ENCODE measurements around the gene ACER2.

The ACER2 gene

GRCh38 chr9:19479874-19480273, 71.1 kb downstream of the ACER2 start:
- DNase-seq = no peak
- Histone ChIP-seq H3K27me3 (replicated peaks; ENCODE audit: control insufficient read depth, insufficient read depth, low read length, poor library complexity, severe bottlenecking) (no peaks in the 10 kb centered on the region), H3K4me1 (ENCODE audit: control insufficient read depth, insufficient read depth, low read length, poor library complexity, severe bottlenecking) (no peaks in the 10 kb centered on the region), H3K27ac (ENCODE audit: insufficient read depth, low read length, poor library complexity, severe bottlenecking) (no peak overlapping the region), H3K4me3 (ENCODE audit: insufficient read depth, low read depth, low read length, poor library complexity, severe bottlenecking) (no peak overlapping the region), H3K36me3 (ENCODE audit: control insufficient read depth, insufficient read depth, low read length) (no peaks in the 10 kb centered on the region), H3K9me3 (ENCODE audit: control insufficient read depth, low read length) (no peaks in the 10 kb centered on the region)

GRCh38 chr9:19480345-19480744, 71.5 kb downstream of the ACER2 start:
- Histone ChIP-seq H3K27me3 (replicated peaks; ENCODE audit: control insufficient read depth, insufficient read depth, low read length, poor library complexity, severe bottlenecking) (no peaks in the 10 kb centered on the region), H3K4me3 (ENCODE audit: insufficient read depth, low read depth, low read length, poor library complexity, severe bottlenecking) (no peak overlapping the region), H3K36me3 (ENCODE audit: control insufficient read depth, insufficient read depth, low read length) (no peaks in the 10 kb centered on the region), H3K27ac (ENCODE audit: insufficient read depth, low read length, poor library complexity, severe bottlenecking) (no peak overlapping the region), H3K4me1 (ENCODE audit: control insufficient read depth, insufficient read depth, low read length, poor library complexity, severe bottlenecking) (no peaks in the 10 kb centered on the region), H3K9me3 (ENCODE audit: control insufficient read depth, low read length) (no peaks in the 10 kb centered on the region)
- no peak for DNase-seq

- Histone ChIP-seq H3K36me3 (ENCODE audit: control insufficient read depth, insufficient read depth, low read length) (no peaks in the 10 kb centered on the region), H3K27me3 (replicated peaks; ENCODE audit: control insufficient read depth, insufficient read depth, low read length, poor library complexity, severe bottlenecking) (no peaks in the 10 kb centered on the region), H3K27ac (ENCODE audit: insufficient read depth, low read length, poor library complexity, severe bottlenecking) (no peak overlapping the region), H3K4me3 (ENCODE audit: insufficient read depth, low read depth, low read length, poor library complexity, severe bottlenecking) (no peak overlapping the region), H3K9me3 (ENCODE audit: control insufficient read depth, low read length) (no peaks in the 10 kb centered on the region), H3K4me1 (ENCODE audit: control insufficient read depth, insufficient read depth, low read length, poor library complexity, severe bottlenecking) (no peaks in the 10 kb centered on the region)
- DNase-seq = no peak
Observed at GRCh38 chr9:19481121-19481870, 72.5 kb downstream of the ACER2 start.

GRCh38 chr9:19481971-19482404, 73.2 kb downstream of the ACER2 start:
- Histone ChIP-seq H3K27ac (ENCODE audit: insufficient read depth, low read length, poor library complexity, severe bottlenecking) (no peak overlapping the region), H3K36me3 (ENCODE audit: control insufficient read depth, insufficient read depth, low read length) (no peaks in the 10 kb centered on the region), H3K4me1 (ENCODE audit: control insufficient read depth, insufficient read depth, low read length, poor library complexity, severe bottlenecking) (no peaks in the 10 kb centered on the region), H3K4me3 (ENCODE audit: insufficient read depth, low read depth, low read length, poor library complexity, severe bottlenecking) (no peak overlapping the region), H3K9me3 (ENCODE audit: control insufficient read depth, low read length) (no peaks in the 10 kb centered on the region), H3K27me3 (replicated peaks; ENCODE audit: control insufficient read depth, insufficient read depth, low read length, poor library complexity, severe bottlenecking) (no peaks in the 10 kb centered on the region)
- DNase-seq = no peak

GRCh38 chr9:19484699-19485098, 75.9 kb downstream of the ACER2 start:
- DNase-seq = no peak
- no peak overlapping the region for H3K27ac ChIP-seq (ENCODE audit: insufficient read depth, low read length, poor library complexity, severe bottlenecking)
- H3K4me3 ChIP-seq (ENCODE audit: insufficient read depth, low read depth, low read length, poor library complexity, severe bottlenecking) = no peak overlapping the region
- H3K27me3 ChIP-seq (replicated peaks; ENCODE audit: control insufficient read depth, insufficient read depth, low read length, poor library complexity, severe bottlenecking) = no peaks in the 10 kb centered on the region
- no peaks in the 10 kb centered on the region for H3K36me3 ChIP-seq (ENCODE audit: control insufficient read depth, insufficient read depth, low read length)
- no peaks in the 10 kb centered on the region for H3K9me3 ChIP-seq (ENCODE audit: control insufficient read depth, low read length)
- H3K4me1 ChIP-seq (ENCODE audit: control insufficient read depth, insufficient read depth, low read length, poor library complexity, severe bottlenecking) = no peaks in the 10 kb centered on the region

GRCh38 chr9:19485193-19485592, 76.4 kb downstream of the ACER2 start:
- Histone ChIP-seq H3K36me3 (ENCODE audit: control insufficient read depth, insufficient read depth, low read length) (no peaks in the 10 kb centered on the region), H3K4me3 (ENCODE audit: insufficient read depth, low read depth, low read length, poor library complexity, severe bottlenecking) (no peak overlapping the region), H3K4me1 (ENCODE audit: control insufficient read depth, insufficient read depth, low read length, poor library complexity, severe bottlenecking) (no peaks in the 10 kb centered on the region), H3K9me3 (ENCODE audit: control insufficient read depth, low read length) (no peaks in the 10 kb centered on the region), H3K27me3 (replicated peaks; ENCODE audit: control insufficient read depth, insufficient read depth, low read length, poor library complexity, severe bottlenecking) (no peaks in the 10 kb centered on the region), H3K27ac (ENCODE audit: insufficient read depth, low read length, poor library complexity, severe bottlenecking) (no peak overlapping the region)
- no peak for DNase-seq

- no peak for DNase-seq
- no peaks in the 10 kb centered on the region for H3K9me3 ChIP-seq (ENCODE audit: control insufficient read depth, low read length)
- H3K4me1 ChIP-seq (ENCODE audit: control insufficient read depth, insufficient read depth, low read length, poor library complexity, severe bottlenecking) = no peaks in the 10 kb centered on the region
- no peak overlapping the region for H3K27ac ChIP-seq (ENCODE audit: insufficient read depth, low read length, poor library complexity, severe bottlenecking)
- no peak overlapping the region for H3K4me3 ChIP-seq (ENCODE audit: insufficient read depth, low read depth, low read length, poor library complexity, severe bottlenecking)
- no peaks in the 10 kb centered on the region for H3K27me3 ChIP-seq (replicated peaks; ENCODE audit: control insufficient read depth, insufficient read depth, low read length, poor library complexity, severe bottlenecking)
- H3K36me3 ChIP-seq (ENCODE audit: control insufficient read depth, insufficient read depth, low read length) = no peaks in the 10 kb centered on the region
Observed at GRCh38 chr9:19486803-19487202, 78.0 kb downstream of the ACER2 start.

GRCh38 chr9:19488721-19489120, 79.9 kb downstream of the ACER2 start:
- no peak overlapping the region for H3K4me3 ChIP-seq (ENCODE audit: insufficient read depth, low read depth, low read length, poor library complexity, severe bottlenecking)
- no peaks in the 10 kb centered on the region for H3K27me3 ChIP-seq (replicated peaks; ENCODE audit: control insufficient read depth, insufficient read depth, low read length, poor library complexity, severe bottlenecking)
- no peaks in the 10 kb centered on the region for H3K4me1 ChIP-seq (ENCODE audit: control insufficient read depth, insufficient read depth, low read length, poor library complexity, severe bottlenecking)
- H3K9me3 ChIP-seq (ENCODE audit: control insufficient read depth, low read length) = no peaks in the 10 kb centered on the region
- DNase-seq = no peak
- no peaks in the 10 kb centered on the region for H3K36me3 ChIP-seq (ENCODE audit: control insufficient read depth, insufficient read depth, low read length)
- H3K27ac ChIP-seq (ENCODE audit: insufficient read depth, low read length, poor library complexity, severe bottlenecking) = no peak overlapping the region

GRCh38 chr9:19490269-19490668, 81.5 kb downstream of the ACER2 start:
- H3K27ac ChIP-seq (ENCODE audit: insufficient read depth, low read length, poor library complexity, severe bottlenecking) = no peak overlapping the region
- no peaks in the 10 kb centered on the region for H3K4me1 ChIP-seq (ENCODE audit: control insufficient read depth, insufficient read depth, low read length, poor library complexity, severe bottlenecking)
- DNase-seq = no peak
- H3K36me3 ChIP-seq (ENCODE audit: control insufficient read depth, insufficient read depth, low read length) = no peaks in the 10 kb centered on the region
- H3K9me3 ChIP-seq (ENCODE audit: control insufficient read depth, low read length) = no peaks in the 10 kb centered on the region
- H3K4me3 ChIP-seq (ENCODE audit: insufficient read depth, low read depth, low read length, poor library complexity, severe bottlenecking) = no peak overlapping the region
- H3K27me3 ChIP-seq (replicated peaks; ENCODE audit: control insufficient read depth, insufficient read depth, low read length, poor library complexity, severe bottlenecking) = no peaks in the 10 kb centered on the region

- Histone ChIP-seq H3K27me3 (replicated peaks; ENCODE audit: control insufficient read depth, insufficient read depth, low read length, poor library complexity, severe bottlenecking) (no peaks in the 10 kb centered on the region), H3K27ac (ENCODE audit: insufficient read depth, low read length, poor library complexity, severe bottlenecking) (no peak overlapping the region), H3K9me3 (ENCODE audit: control insufficient read depth, low read length) (no peaks in the 10 kb centered on the region), H3K36me3 (ENCODE audit: control insufficient read depth, insufficient read depth, low read length) (no peaks in the 10 kb centered on the region), H3K4me3 (ENCODE audit: insufficient read depth, low read depth, low read length, poor library complexity, severe bottlenecking) (no peak overlapping the region), H3K4me1 (ENCODE audit: control insufficient read depth, insufficient read depth, low read length, poor library complexity, severe bottlenecking) (no peaks in the 10 kb centered on the region)
- no peak for DNase-seq
Observed at GRCh38 chr9:19490828-19491227, 82.0 kb downstream of the ACER2 start.
